Measurements from ENCODE around the gene DCTN5.

The DCTN5 gene

GRCh38 chr16:23663918-23664317, 22.7 kb downstream of the DCTN5 start:
- DNase-seq (ENCODE audit: low read depth in 2 of 2), result no peak

GRCh38 chr16:23666571-23667354, 25.5 kb downstream of the DCTN5 start:
- DNase-seq (ENCODE audit: low read depth in 2 of 2), result no peak

GRCh38 chr16:23667355-23667659, 26.0 kb downstream of the DCTN5 start:
- no peak for DNase-seq (ENCODE audit: low read depth in 2 of 2)

GRCh38 chr16:23668225-23668624, 27.0 kb downstream of the DCTN5 start:
- no peak for DNase-seq (ENCODE audit: low read depth in 2 of 2)

GRCh38 chr16:23668873-23669272, 27.6 kb downstream of the DCTN5 start:
- DNase-seq (ENCODE audit: low read depth in 2 of 2), result no peak

- DNase-seq (ENCODE audit: low read depth in 2 of 2), result no peak
These were observed 29.0 kb downstream of the DCTN5 start for GRCh38 chr16:23670137-23670776.

GRCh38 chr16:23673971-23674614, 32.8 kb downstream of the DCTN5 start:
- DNase-seq (ENCODE audit: low read depth in 2 of 2), result no peak

GRCh38 chr16:23676924-23677480, 35.7 kb downstream of the DCTN5 start:
- DNase-seq (ENCODE audit: low read depth in 2 of 2), result no peak

GRCh38 chr16:23678430-23679273, 37.4 kb downstream of the DCTN5 start, which contains the start of gene PLK1:
Gene PLK1 (plus strand): TSS chr16:23678889. CDS start chr16:23678933, 44 bp downstream.
- DNase-seq (ENCODE audit: low read depth in 2 of 2), result peak; percentile 32 to 38

- no peak for DNase-seq (ENCODE audit: low read depth in 2 of 2)
These were observed 38.2 kb downstream of the DCTN5 start for GRCh38 chr16:23679274-23679985.

GRCh38 chr16:23679986-23680336, 38.7 kb downstream of the DCTN5 start:
- DNase-seq (ENCODE audit: low read depth in 2 of 2), result no peak

GRCh38 chr16:23682181-23682580, 40.9 kb downstream of the DCTN5 start:
- DNase-seq (ENCODE audit: low read depth in 2 of 2), result no peak

- DNase-seq (ENCODE audit: low read depth in 2 of 2), result no peak
These were observed 42.2 kb downstream of the DCTN5 start for GRCh38 chr16:23683487-23683886.

- DNase-seq (ENCODE audit: low read depth in 2 of 2), result no peak
These were observed 46.0 kb downstream of the DCTN5 start for GRCh38 chr16:23687034-23687808.

GRCh38 chr16:23689442-23690187, 48.3 kb downstream of the DCTN5 start:
- no peak for DNase-seq (ENCODE audit: low read depth in 2 of 2)

GRCh38 chr16:23690771-23691482, 49.7 kb downstream of the DCTN5 start:
- no peak for DNase-seq (ENCODE audit: low read depth in 2 of 2)

GRCh38 chr16:23691483-23692189, 50.4 kb downstream of the DCTN5 start:
- no peak for DNase-seq (ENCODE audit: low read depth in 2 of 2)

GRCh38 chr16:23692190-23692837, 51.0 kb downstream of the DCTN5 start:
- DNase-seq (ENCODE audit: low read depth in 2 of 2), result no peak
